Testis (tissue), 3 donors: ENCODE results near the gene TRABD2B. TPM values are rescaled to one million over a fixed set of nuclear protein-coding genes. Genes with fewer than 3 reads are reported as not detected.

Experiments used
- DNase-seq: peaks from one replicate; pipeline ENCODE4 v3.0.0-alpha.2; 2019
- H3K27ac ChIP-seq, 2 donors: fragments of 200-600 bp; sonication (generic); one replicate each; pipeline ENCODE4 v1.5.1; 2019
- H3K27me3 ChIP-seq: fragments of 200-600 bp; sonication (generic); one replicate; pipeline ENCODE4 v1.5.1; 2019
- H3K36me3 ChIP-seq: fragments of 200-600 bp; sonication (generic); one replicate; pipeline ENCODE4 v1.5.1; 2017; ENCODE audit warnings: low read depth; ENCODE audit errors: missing control alignments
- H3K4me1 ChIP-seq: fragments of 200-600 bp; sonication (generic); one replicate; pipeline ENCODE4 v1.5.1; 2019
- H3K4me3 ChIP-seq, 2 donors: fragments of 200-600 bp; sonication (generic); one replicate each; pipeline ENCODE4 v1.5.1; 2017 to 2019
- H3K9me3 ChIP-seq: fragments of 200-600 bp; sonication (generic); one replicate; pipeline ENCODE4 v1.5.1; 2017
- POLR2A ChIP-seq: fragments of 450-650 bp; IDR thresholded peaks from one replicate; pipeline ENCODE4 v1.6.1; 2017; ENCODE audit warnings: antibody characterized with exemption, mild to moderate bottlenecking, moderate library complexity
- WGBS, 2 donors: methylation state at CpG; one replicate each; pipeline ENCODE4 v1.1.5; 2018; 5-methylcytosine and 5-hydroxymethylcytosine counted together
- intact Hi-C: fragments of 100-400 bp; cut with DNase I; formaldehyde crosslinking; loops from one replicate; pipeline ENCODE4 v1.15.1; 2023; ENCODE audit warnings: low total_unique reads
- polyA plus RNA-seq: library from polyadenylated mRNA; stranded (reverse); fragments of 350-450 nt; fragmentation: Illumina TruSeq; extraction: RNeasy Lipid Tissue Mini Kit (QIAGEN cat#74804); gene quantifications from one replicate; pipeline ENCODE4 v1.2.3, GENCODE V29; 2014; ENCODE audit warnings: low read depth, low replicate concordance; ENCODE audit not compliant: insufficient read depth
- total RNA-seq, 2 donors: library from RNA; depleted of rRNA; stranded (reverse); fragments of >200 nt; gene quantifications; one replicate each; pipeline ENCODE4 v1.2.3, GENCODE V29; 2016
- TF ChIP-seq, protein P1 (sequence below), 3 experiments: fragments of 450-650 bp in 2 of 3; fragments of 200-600 bp in 1 of 3; sonication (generic) in 1 of 3; IDR thresholded peaks; one replicate each; pipeline ENCODE4 v1.5.1; 2016 to 2019; ENCODE audit warnings: antibody characterized with exemption in 3 of 3, mild to moderate bottlenecking in 2 of 3, moderate library complexity in 1 of 3

Gene TRABD2B
- total and polyA plus RNA-seq, 3 donors from 2014 or later = 1.9 to 2.7 (median 2.0) TPM

- intact Hi-C loops = no loop called here
- H3K36me3 ChIP-seq = no peaks in the 10 kb centered on the region
- no peak overlapping the region for H3K27ac ChIP-seq
- 63 to 70% methylated on average over 9 of the region's 9 CpGs for WGBS, 2 donors
- no peak overlapping the region for H3K4me3 ChIP-seq
- no peaks in the 10 kb centered on the region for H3K27me3 ChIP-seq
- no peaks in the 10 kb centered on the region for H3K9me3 ChIP-seq
- TF ChIP-seq POLR2A = no peak
- TF ChIP-seq, protein P1, sequence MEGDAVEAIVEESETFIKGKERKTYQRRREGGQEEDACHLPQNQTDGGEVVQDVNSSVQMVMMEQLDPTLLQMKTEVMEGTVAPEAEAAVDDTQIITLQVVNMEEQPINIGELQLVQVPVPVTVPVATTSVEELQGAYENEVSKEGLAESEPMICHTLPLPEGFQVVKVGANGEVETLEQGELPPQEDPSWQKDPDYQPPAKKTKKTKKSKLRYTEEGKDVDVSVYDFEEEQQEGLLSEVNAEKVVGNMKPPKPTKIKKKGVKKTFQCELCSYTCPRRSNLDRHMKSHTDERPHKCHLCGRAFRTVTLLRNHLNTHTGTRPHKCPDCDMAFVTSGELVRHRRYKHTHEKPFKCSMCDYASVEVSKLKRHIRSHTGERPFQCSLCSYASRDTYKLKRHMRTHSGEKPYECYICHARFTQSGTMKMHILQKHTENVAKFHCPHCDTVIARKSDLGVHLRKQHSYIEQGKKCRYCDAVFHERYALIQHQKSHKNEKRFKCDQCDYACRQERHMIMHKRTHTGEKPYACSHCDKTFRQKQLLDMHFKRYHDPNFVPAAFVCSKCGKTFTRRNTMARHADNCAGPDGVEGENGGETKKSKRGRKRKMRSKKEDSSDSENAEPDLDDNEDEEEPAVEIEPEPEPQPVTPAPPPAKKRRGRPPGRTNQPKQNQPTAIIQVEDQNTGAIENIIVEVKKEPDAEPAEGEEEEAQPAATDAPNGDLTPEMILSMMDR (IDR thresholded peaks at IDR 0.05) = no peak
- H3K4me1 ChIP-seq = peaks cover 20% of the 10 kb centered on the region
- DNase-seq = no peak
Observed at GRCh38 chr1:47782414-47783166, 214.6 kb downstream of the TRABD2B start.

DNA sequence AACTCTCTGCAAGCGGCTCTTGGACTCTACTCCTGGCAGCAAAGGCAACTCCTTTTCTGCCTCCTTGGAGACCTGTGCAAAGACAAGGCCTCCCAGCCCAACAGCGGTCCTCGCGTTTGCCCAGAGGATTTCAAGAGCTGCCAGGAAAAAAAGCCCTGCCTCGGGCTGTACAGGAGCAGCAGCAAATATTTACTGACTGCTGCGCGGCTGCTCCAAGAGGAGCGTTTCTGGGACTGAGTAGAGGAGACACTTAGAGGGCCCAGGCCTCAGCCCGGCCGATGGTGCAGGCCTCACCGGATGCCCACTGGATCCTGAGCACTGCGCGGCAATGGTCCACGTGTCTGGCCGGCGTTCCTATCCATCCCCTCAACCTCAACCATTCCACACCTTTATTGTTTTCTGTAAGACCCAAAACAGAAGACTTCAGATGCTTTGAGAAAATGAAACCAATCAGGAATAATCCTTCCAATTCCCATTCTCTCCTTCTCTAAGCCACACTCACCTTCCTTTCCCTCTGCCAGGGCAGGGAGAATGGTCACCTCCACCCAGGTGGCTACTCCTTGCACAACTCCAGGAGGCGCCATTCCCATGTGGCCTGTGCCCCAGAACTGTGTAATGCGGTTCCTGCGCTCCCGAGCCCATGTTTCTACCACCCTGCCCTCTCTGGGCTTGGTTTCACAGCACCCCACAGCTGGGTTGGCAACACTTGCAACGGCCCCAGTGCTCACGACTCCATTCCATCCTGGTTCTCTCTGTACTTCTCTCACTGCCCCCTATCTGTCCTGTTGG is 215.8 kb downstream of the TRABD2B start:
- peak; percentile 28 for DNase-seq
- Histone ChIP-seq H3K9me3 (no peaks in the 10 kb centered on the region), H3K4me3 (no peak overlapping the region), H3K27me3 (no peaks in the 10 kb centered on the region), H3K36me3 (no peaks in the 10 kb centered on the region), H3K27ac (no peak overlapping the region), H3K4me1 (peaks cover 20% of the 10 kb centered on the region)
- intact Hi-C loops = no loop called here
- 76 to 78% methylated on average over 17 to 22 of the region's 22 CpGs for WGBS, 2 donors
- TF ChIP-seq, protein P1 (IDR thresholded peaks at IDR 0.05) = no peak
- TF ChIP-seq POLR2A = no peak

DNA sequence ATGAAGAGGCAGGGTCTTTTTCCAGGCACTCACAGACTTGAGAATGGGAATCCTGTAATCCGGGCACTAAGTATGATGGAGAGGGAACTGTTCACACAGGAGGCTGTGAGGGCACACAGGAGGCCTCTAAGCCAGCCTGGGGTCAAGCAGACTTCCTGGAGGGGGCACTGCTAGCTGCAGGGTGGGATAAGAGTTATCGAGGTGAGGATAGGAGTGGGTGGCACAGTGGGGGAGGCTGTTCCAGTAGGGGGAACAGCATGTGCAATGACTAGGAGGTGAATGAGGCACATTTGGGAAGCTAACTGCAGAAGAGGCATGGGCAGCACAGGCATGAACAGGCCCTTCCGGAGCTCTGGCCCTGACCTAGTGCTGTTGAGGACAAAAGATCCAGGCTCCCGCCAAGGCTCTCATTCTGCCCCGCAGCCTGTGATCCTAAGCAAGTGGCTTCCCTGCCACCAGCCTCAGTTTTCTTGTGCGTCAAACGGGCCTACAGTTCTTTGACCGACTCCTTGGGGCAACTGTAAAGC is 216.7 kb downstream of the TRABD2B start:
- Histone ChIP-seq H3K4me3 (no peak overlapping the region), H3K27me3 (no peaks in the 10 kb centered on the region), H3K36me3 (no peaks in the 10 kb centered on the region), H3K4me1 (peaks cover 12% of the 10 kb centered on the region), H3K27ac (no peak overlapping the region), H3K9me3 (no peaks in the 10 kb centered on the region)
- intact Hi-C loops = no loop called here
- DNase-seq = no peak
- TF ChIP-seq, protein P1 (IDR thresholded peaks at IDR 0.05) = no peak
- TF ChIP-seq POLR2A = no peak
- WGBS, 2 donors = 80 to 84% methylated on average over 8 of the region's 8 CpGs

- WGBS, 2 donors = 82 to 86% methylated on average over 2 to 3 of the region's 3 CpGs
- H3K4me3 ChIP-seq = no peak overlapping the region
- DNase-seq = no peak
- TF ChIP-seq POLR2A = no peak
- TF ChIP-seq, protein P1 (IDR thresholded peaks at IDR 0.05) = no peak
- no peak overlapping the region for H3K27ac ChIP-seq
- intact Hi-C loops = no loop called here
- peaks cover 8% of the 10 kb centered on the region for H3K4me1 ChIP-seq
- H3K9me3 ChIP-seq = no peaks in the 10 kb centered on the region
- no peaks in the 10 kb centered on the region for H3K36me3 ChIP-seq
- no peaks in the 10 kb centered on the region for H3K27me3 ChIP-seq
Observed at GRCh38 chr1:47779613-47780012, 217.6 kb downstream of the TRABD2B start.
